Measurements from ENCODE around the gene MYRF. TPM values are rescaled to one million over a fixed set of nuclear protein-coding genes. Genes with fewer than 3 reads are reported as not detected.
A peak's percentile ranks its signal among the peaks of the same experiment; 100 is the strongest.

MYRF gene
- total RNA-seq, 2 experiments from 2014 or later, result 0.97 to 1.6 TPM

DNA sequence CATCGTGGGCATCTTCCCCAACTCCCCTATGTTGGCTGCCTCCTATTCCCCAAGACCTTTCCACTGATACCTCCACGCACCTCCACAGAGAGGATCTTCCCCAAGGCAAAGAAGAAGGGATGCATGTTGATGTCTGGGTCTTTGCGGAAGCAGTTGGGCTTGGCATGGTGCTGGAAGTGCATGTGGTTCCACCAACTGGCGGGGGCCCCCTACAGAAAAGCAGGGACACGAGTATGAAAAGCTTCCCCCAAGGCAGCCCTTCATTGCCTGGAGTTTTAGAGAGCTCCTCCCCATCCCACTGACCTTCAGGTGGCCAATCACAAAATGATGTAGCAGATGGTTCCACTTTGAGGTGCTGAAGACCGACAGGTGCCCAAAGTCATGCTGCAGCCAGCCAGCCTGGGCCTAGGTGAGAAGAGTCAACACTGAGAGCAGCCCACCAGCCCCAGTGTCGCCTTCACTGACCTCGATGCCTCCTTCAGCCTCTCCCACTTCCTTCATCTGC is 58.3 kb downstream of the MYRF start:
- TF ChIP-seq CTCF (IDR thresholded peaks at IDR 0.05), result no peak
- ChIA-PET POLR2A (interaction anchor here (1.0 to 8.0 kb wide), 3 partner anchors 9 to 25 kb away, joined by 3 to 119 read pairs (median 11); partner anchors contain the start of genes FEN1 and TMEM258), CTCF (interaction anchor here (1.2 to 1.5 kb wide), 4 partner anchors 13 to 271 kb away, joined by 3 to 4 read pairs (median 3); no protein-coding TSS in a partner anchor)
- Mint-ChIP-seq H3K4me1 (ENCODE audit: low read depth) (peaks cover 5% of the 10 kb centered on the region), H3K36me3 (ENCODE audit: low read depth) (peaks cover 56% of the 10 kb centered on the region), H3K4me3 (no peak overlapping the region), H3K9me3 (no peaks in the 10 kb centered on the region), H3K27me3 (peaks cover 4% of the 10 kb centered on the region), H3K27ac (no peak overlapping the region)
- DNase-seq (no peak), ATAC-seq (no peak)
- intact Hi-C loops (cut with micrococcal nuclease), result no loop called here

- ATAC-seq (no peak), DNase-seq (no peak)
- Mint-ChIP-seq H3K4me3 (no peak overlapping the region), H3K36me3 (ENCODE audit: low read depth) (peaks cover 61% of the 10 kb centered on the region), H3K4me1 (ENCODE audit: low read depth) (peaks cover 5% of the 10 kb centered on the region), H3K27me3 (peaks cover 4% of the 10 kb centered on the region), H3K9me3 (no peaks in the 10 kb centered on the region), H3K27ac (no peak overlapping the region)
- TF ChIP-seq CTCF (IDR thresholded peaks at IDR 0.05), result no peak
- ChIA-PET POLR2A (interaction anchor here (1.0 to 8.0 kb wide), 4 partner anchors 10 to 24 kb away, joined by 3 to 119 read pairs (median 8); partner anchors contain the start of genes FEN1 and TMEM258), CTCF (interaction anchor here (1.2 to 1.5 kb wide), 2 partner anchors 15 to 270 kb away, joined by 3 read pairs; no protein-coding TSS in a partner anchor)
- intact Hi-C loops (cut with micrococcal nuclease), result no loop called here
Observed at GRCh38 chr11:61811831-61812230, 59.4 kb downstream of the MYRF start.

- H3K27me3 Mint-ChIP-seq, result peaks cover 4% of the 10 kb centered on the region
- H3K9me3 Mint-ChIP-seq, result no peaks in the 10 kb centered on the region
- intact Hi-C loops (cut with micrococcal nuclease), result no loop called here
- peaks cover 54% of the 10 kb centered on the region for H3K36me3 Mint-ChIP-seq (ENCODE audit: low read depth)
- H3K4me3 Mint-ChIP-seq, result no peak overlapping the region
- H3K4me1 Mint-ChIP-seq (ENCODE audit: low read depth), result peaks cover 5% of the 10 kb centered on the region
- CTCF ChIA-PET, result interaction anchor here (4.1 to 4.4 kb wide), 2 partner anchors 16 to 85 kb away, joined by 15 to 49 read pairs; no protein-coding TSS in a partner anchor
- DNase-seq (no peak), ATAC-seq (no peak)
- H3K27ac Mint-ChIP-seq, result no peak overlapping the region
- TF ChIP-seq CTCF (IDR thresholded peaks at IDR 0.05), result no peak
- POLR2A ChIA-PET, result interaction anchor here (1.5 to 8.0 kb wide), 3 partner anchors 11 to 21 kb away, joined by 4 to 119 read pairs (median 11); partner anchors contain the start of genes FEN1 and TMEM258
Observed at GRCh38 chr11:61812736-61813411, 60.4 kb downstream of the MYRF start.

GRCh38 chr11:61814247-61814957 is 62.0 kb downstream of the MYRF start:
- DNase-seq (peak; percentile 60), ATAC-seq (peak; percentile 8)
- H3K27me3 Mint-ChIP-seq, result peaks cover 4% of the 10 kb centered on the region
- H3K9me3 Mint-ChIP-seq, result no peaks in the 10 kb centered on the region
- CTCF ChIA-PET, result interaction anchor here (0.7 to 5.0 kb wide), 15 partner anchors 9 to 480 kb away, joined by 3 to 49 read pairs (median 5); partner anchors contain the start of genes FADS2 and FEN1
- H3K36me3 Mint-ChIP-seq (ENCODE audit: low read depth), result peaks cover 45% of the 10 kb centered on the region
- POLR2A ChIA-PET, result interaction anchor here (0.6 to 8.0 kb wide), 5 partner anchors 13 to 117 kb away, joined by 3 to 119 read pairs (median 25); partner anchors contain the start of genes FADS2, FEN1 and TMEM258
- intact Hi-C loops (cut with micrococcal nuclease), result no loop called here
- no peak for TF ChIP-seq CTCF (IDR thresholded peaks at IDR 0.05)
- H3K4me1 Mint-ChIP-seq (ENCODE audit: low read depth), result peaks cover 5% of the 10 kb centered on the region
- peak overlapping the region; percentile 83 for H3K27ac Mint-ChIP-seq
- peak overlapping the region; percentile 96 for H3K4me3 Mint-ChIP-seq
